K562 (cell line): Measurements from ENCODE around the gene RNU5D-1. TPM values are rescaled to one million over a fixed set of nuclear protein-coding genes. Genes with fewer than 3 reads are reported as not detected.
A peak's percentile ranks its signal among the peaks of the same experiment; 100 is the strongest.

Source experiments
- ATF7 ChIP-seq: fragments of 450-650 bp; IDR thresholded peaks from 2 replicates; pipeline ENCODE4 v1.7.1; 2014; ENCODE audit warnings: mild to moderate bottlenecking, moderate library complexity
- FOS ChIP-seq: IDR thresholded peaks from 3 replicates; pipeline ENCODE4 v1.6.1; 2011; ENCODE audit not compliant: insufficient read length; ENCODE audit errors: extremely low read depth
- HDAC8 ChIP-seq: fragments of 450-650 bp; IDR thresholded peaks from 2 replicates; pipeline ENCODE4 v1.6.1; 2016; ENCODE audit warnings: mild to moderate bottlenecking, missing genetic modification characterization, moderate library complexity, missing compliant biosample characterization
- MAZ ChIP-seq, 2 experiments: fragments of 450-650 bp in 1 of 2; sonication (generic) in 1 of 2; formaldehyde crosslinking; IDR thresholded peaks in 1 of 2; conservative IDR thresholded peaks in 1 of 2; 2 replicates each; pipeline versions ENCODE4 v1.4.0 to v1.5.0; 2020; ENCODE audit warnings: mild to moderate bottlenecking in 1 of 2, missing genetic modification reagents in 1 of 2
- MECOM ChIP-seq: fragments of 250-450 bp; sonication (Bioruptor Pico); IDR thresholded peaks from 2 replicates; pipeline ENCODE4 v1.8.0; 2022; ENCODE audit warnings: inconsistent platforms
- NCOA6 ChIP-seq: fragments of 450-650 bp; IDR thresholded peaks from 2 replicates; pipeline ENCODE4 v1.6.1; 2017; ENCODE audit warnings: mild to moderate bottlenecking
- NFXL1 ChIP-seq: fragments of 450-650 bp; formaldehyde crosslinking; IDR thresholded peaks from 2 replicates; pipeline ENCODE4 v1.4.0; 2021; ENCODE audit warnings: mild to moderate bottlenecking
- POLR3A ChIP-seq: IDR thresholded peaks from 2 replicates; pipeline ENCODE4 v1.6.1; 2011; ENCODE audit warnings: borderline replicate concordance, mild to moderate bottlenecking, moderate library complexity; ENCODE audit not compliant: insufficient read length, insufficient read depth; ENCODE audit errors: extremely low read depth
- SIRT6 ChIP-seq: IDR thresholded peaks from one replicate; pipeline ENCODE4 v1.6.1; 2012; ENCODE audit warnings: low read depth, mild to moderate bottlenecking, control low read depth, inconsistent platforms, low read length, moderate library complexity
- TFAM ChIP-seq: fragments of 250-450 bp; sonication (Bioruptor Pico); conservative IDR thresholded peaks from 2 replicates; pipeline ENCODE4 v1.5.0; 2021; ENCODE audit warnings: mild to moderate bottlenecking, moderate library complexity
- ZKSCAN8 ChIP-seq: fragments of 200-800 bp; sonication (Bioruptor generic); IDR thresholded peaks from 2 replicates; pipeline ENCODE4 v1.6.1; 2016; ENCODE audit warnings: missing genetic modification characterization, missing compliant biosample characterization
- ZNF174 ChIP-seq: fragments of 250-450 bp; sonication (Bioruptor Pico); IDR thresholded peaks from 2 replicates; pipeline ENCODE4 v1.4.0; 2020; ENCODE audit warnings: mild to moderate bottlenecking
- ZNF507 ChIP-seq: conservative IDR thresholded peaks from 2 replicates; pipeline ENCODE4 v1.6.1; 2017; ENCODE audit warnings: missing genetic modification characterization, missing compliant biosample characterization
- polyA plus RNA-seq, 8 experiments: library from polyadenylated mRNA; depleted of rRNA in 4 of 8; stranded (reverse) in 5 of 8; unstranded in 3 of 8; fragments of >200 nt; fragmentation: Nextera tagmentation in 2 of 8; fragmentation: Illumina TruSeq in 1 of 8; extraction: Ambion mirVana in 2 of 8; extraction: Trizol in 1 of 8; gene quantifications; 2 replicates each; pipeline versions ENCODE4 v1.2.1 to v1.2.3, GENCODE V29; 2011 to 2014; ENCODE audit warnings: inconsistent platforms in 1 of 8, missing spikeins in 1 of 8
- total RNA-seq, 7 experiments: library from RNA; depleted of rRNA in 6 of 7; stranded (reverse); fragments of >200 nt in 6 of 7; fragmentation: Illumina TruSeq in 2 of 7; extraction: Trizol in 2 of 7; gene quantifications; 2 replicates each; pipeline versions ENCODE4 v1.2.1 to v1.2.3, GENCODE V29; 2011 to 2021; ENCODE audit warnings: low replicate concordance in 1 of 7
- TF ChIP-seq, protein P1 (sequence below): fragments of 450-650 bp; IDR thresholded peaks from 2 replicates; pipeline ENCODE4 v1.6.1; 2018; ENCODE audit warnings: mild to moderate bottlenecking, low read depth; ENCODE audit not compliant: partially characterized antibody
- TF ChIP-seq, protein P2 (sequence below): sonication (generic); formaldehyde crosslinking; IDR thresholded peaks from 2 replicates; pipeline ENCODE4 v1.8.1; 2023; ENCODE audit warnings: mild to moderate bottlenecking, missing genetic modification reagents
- TF ChIP-seq, protein P3 (sequence below): fragments of 250-450 bp; sonication (Bioruptor Pico); IDR thresholded peaks from 2 replicates; pipeline ENCODE4 v1.8.0; 2021; ENCODE audit warnings: moderate library complexity, mild to moderate bottlenecking, inconsistent platforms
- TF ChIP-seq, protein P4 (sequence below): fragments of 450-650 bp; formaldehyde crosslinking; IDR thresholded peaks from 2 replicates; pipeline ENCODE4 v1.4.0; 2022; ENCODE audit warnings: missing genetic modification characterization
- TF ChIP-seq, protein P5 (sequence below): fragments of 200-800 bp; sonication (Bioruptor generic); IDR thresholded peaks from 2 replicates; pipeline ENCODE4 v1.6.1; 2017; ENCODE audit warnings: missing genetic modification characterization, missing compliant biosample characterization
- TF ChIP-seq, protein P6 (sequence below): sonication (generic); formaldehyde crosslinking; IDR thresholded peaks from 2 replicates; pipeline ENCODE4 v1.5.0; 2020; ENCODE audit warnings: missing genetic modification reagents

RNU5D-1 gene
- total and polyA plus RNA-seq, 9 of the 15 experiments (the other 6 are each of a cell fraction or from before 2014, with no cell fraction given), result under 0.01 TPM; not detected in 8

DNA sequence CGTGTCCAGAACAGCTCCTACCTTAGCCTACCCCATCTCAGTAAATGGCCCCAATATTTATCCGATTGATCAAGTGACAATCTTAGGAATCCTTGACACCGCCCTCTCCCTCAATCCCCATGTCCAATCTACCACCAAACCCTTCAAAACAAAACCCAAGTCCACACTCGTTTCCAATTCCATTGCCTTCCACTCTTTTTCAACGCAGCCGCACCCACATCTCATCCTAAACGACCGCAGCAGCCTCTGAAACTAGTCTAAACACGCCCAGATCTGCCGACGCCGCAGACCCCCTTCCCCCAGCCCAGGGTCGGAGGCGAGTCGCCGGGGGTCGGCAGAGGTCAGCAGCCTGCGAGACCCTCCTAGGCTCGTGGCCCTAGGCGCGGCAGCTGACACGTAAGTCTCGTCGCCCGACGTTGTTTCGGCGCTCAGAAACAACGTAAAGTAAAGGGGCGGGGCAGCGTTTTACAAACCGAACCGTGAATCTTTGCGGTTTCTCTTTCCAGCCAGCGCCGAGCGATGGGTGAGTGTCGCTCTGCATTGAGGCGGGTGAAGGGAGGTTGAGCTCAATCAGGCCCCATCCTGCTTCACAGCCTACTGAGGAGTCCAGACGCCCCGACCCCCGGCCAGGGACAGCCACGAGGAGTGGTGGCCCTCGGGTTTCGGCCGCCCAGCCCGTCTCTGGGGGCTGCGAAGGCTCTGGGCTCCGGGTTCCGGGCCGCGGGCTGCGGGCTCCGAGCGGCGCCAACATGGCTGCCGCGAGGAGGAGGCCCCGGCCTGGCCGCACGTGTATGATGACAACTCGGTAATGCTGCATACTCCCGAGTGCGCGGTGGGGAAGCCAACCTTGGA lies 44.3 kb upstream of the RNU5D-1 start, which contains the start of gene RPS8 (continued):
- TF ChIP-seq, protein P1, sequence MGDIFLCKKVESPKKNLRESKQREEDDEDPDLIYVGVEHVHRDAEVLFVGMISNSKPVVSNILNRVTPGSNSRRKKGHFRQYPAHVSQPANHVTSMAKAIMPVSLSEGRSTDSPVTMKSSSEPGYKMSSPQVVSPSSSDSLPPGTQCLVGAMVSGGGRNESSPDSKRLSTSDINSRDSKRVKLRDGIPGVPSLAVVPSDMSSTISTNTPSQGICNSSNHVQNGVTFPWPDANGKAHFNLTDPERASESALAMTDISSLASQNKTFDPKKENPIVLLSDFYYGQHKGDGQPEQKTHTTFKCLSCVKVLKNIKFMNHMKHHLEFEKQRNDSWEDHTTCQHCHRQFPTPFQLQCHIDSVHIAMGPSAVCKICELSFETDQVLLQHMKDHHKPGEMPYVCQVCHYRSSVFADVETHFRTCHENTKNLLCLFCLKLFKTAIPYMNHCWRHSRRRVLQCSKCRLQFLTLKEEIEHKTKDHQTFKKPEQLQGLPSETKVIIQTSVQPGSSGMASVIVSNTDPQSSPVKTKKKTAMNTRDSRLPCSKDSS, result no peak
- TF ChIP-seq TFAM (CRISPR knock-in tag) (no peak), SIRT6 (no peak), ZNF507 (no peak), FOS (no peak), MAZ (CRISPR knock-in tag; conservative IDR thresholded peaks at IDR 0.05 in 1 of 2, IDR thresholded peaks at IDR 0.05 in 1 of 2) (peak; percentile 79 to 88), POLR3A (no peak), HDAC8 (0 out of 2 replicates have a peak, but pooled peaks have one; percentile 78), ZKSCAN8 (CRISPR knock-in tag) (no peak; the same call in 1 of the 2 replicates), NCOA6 (no peak; the same call in 1 of the 2 replicates), ATF7 (peak; percentile 93), NFXL1 (CRISPR knock-in tag) (no peak), MECOM (CRISPR knock-in tag) (no peak), ZNF174 (CRISPR knock-in tag) (no peak)
- TF ChIP-seq, protein P2, sequence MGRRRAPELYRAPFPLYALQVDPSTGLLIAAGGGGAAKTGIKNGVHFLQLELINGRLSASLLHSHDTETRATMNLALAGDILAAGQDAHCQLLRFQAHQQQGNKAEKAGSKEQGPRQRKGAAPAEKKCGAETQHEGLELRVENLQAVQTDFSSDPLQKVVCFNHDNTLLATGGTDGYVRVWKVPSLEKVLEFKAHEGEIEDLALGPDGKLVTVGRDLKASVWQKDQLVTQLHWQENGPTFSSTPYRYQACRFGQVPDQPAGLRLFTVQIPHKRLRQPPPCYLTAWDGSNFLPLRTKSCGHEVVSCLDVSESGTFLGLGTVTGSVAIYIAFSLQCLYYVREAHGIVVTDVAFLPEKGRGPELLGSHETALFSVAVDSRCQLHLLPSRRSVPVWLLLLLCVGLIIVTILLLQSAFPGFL (CRISPR knock-in tag), result no peak; the same call in 1 of the 2 replicates
- TF ChIP-seq, protein P3, sequence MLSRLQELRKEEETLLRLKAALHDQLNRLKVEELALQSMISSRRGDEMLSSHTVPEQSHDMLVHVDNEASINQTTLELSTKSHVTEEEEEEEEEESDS (CRISPR knock-in tag), result no peak
- TF ChIP-seq, protein P4, sequence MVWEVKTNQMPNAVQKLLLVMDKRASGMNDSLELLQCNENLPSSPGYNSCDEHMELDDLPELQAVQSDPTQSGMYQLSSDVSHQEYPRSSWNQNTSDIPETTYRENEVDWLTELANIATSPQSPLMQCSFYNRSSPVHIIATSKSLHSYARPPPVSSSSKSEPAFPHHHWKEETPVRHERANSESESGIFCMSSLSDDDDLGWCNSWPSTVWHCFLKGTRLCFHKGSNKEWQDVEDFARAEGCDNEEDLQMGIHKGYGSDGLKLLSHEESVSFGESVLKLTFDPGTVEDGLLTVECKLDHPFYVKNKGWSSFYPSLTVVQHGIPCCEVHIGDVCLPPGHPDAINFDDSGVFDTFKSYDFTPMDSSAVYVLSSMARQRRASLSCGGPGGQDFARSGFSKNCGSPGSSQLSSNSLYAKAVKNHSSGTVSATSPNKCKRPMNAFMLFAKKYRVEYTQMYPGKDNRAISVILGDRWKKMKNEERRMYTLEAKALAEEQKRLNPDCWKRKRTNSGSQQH, result peak; percentile 94
- TF ChIP-seq, protein P5, sequence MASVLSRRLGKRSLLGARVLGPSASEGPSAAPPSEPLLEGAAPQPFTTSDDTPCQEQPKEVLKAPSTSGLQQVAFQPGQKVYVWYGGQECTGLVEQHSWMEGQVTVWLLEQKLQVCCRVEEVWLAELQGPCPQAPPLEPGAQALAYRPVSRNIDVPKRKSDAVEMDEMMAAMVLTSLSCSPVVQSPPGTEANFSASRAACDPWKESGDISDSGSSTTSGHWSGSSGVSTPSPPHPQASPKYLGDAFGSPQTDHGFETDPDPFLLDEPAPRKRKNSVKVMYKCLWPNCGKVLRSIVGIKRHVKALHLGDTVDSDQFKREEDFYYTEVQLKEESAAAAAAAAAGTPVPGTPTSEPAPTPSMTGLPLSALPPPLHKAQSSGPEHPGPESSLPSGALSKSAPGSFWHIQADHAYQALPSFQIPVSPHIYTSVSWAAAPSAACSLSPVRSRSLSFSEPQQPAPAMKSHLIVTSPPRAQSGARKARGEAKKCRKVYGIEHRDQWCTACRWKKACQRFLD (CRISPR knock-in tag), result peak; percentile 58; the same call in 1 of the 2 replicates
- TF ChIP-seq, protein P6, sequence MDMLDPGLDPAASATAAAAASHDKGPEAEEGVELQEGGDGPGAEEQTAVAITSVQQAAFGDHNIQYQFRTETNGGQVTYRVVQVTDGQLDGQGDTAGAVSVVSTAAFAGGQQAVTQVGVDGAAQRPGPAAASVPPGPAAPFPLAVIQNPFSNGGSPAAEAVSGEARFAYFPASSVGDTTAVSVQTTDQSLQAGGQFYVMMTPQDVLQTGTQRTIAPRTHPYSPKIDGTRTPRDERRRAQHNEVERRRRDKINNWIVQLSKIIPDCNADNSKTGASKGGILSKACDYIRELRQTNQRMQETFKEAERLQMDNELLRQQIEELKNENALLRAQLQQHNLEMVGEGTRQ (CRISPR knock-in tag), result peak; percentile 54
